ENCODE data around the gene ME2. TPM values are rescaled to one million over a fixed set of nuclear protein-coding genes. Genes with fewer than 3 reads are reported as not detected.

Gene ME2
- total and polyA plus RNA-seq, 9 of the 15 experiments (the other 6 are each of a cell fraction or from before 2014, with no cell fraction given) = 12.3 to 54.4 (median 36.2) TPM

GRCh38 chr18:50977037-50977760, 98.3 kb downstream of the ME2 start:
- H3K9ac ChIP-seq (ENCODE audit: insufficient read depth in 1 of 2, low read depth in 2 of 2, low read length in 2 of 2) = no peak overlapping the region
- BruUV-seq (replicated peaks) = no TSS peak
- in situ Hi-C loops (cut with MboI) (no loop called here), intact Hi-C loops (cut with micrococcal nuclease) (no loop called here)
- no peaks in the 10 kb centered on the region for H3K4me1 ChIP-seq (replicated peaks in 1 of 2; ENCODE audit: control insufficient read depth in 2 of 2, insufficient read depth in 2 of 2, low read length in 2 of 2)
- H3K27ac ChIP-seq (ENCODE audit: extremely low read depth, low read depth, low read length) = no peak overlapping the region
- H3K27me3 ChIP-seq (ENCODE audit: control insufficient read depth in 2 of 2, insufficient read depth in 2 of 2, low read length in 2 of 2) = no peaks in the 10 kb centered on the region
- ChIA-PET POLR2A (no interaction called here), CTCF (ENCODE audit: low intra/inter-chr PET ratio) (no interaction called here)
- no peaks in the 10 kb centered on the region for H3K79me2 ChIP-seq (ENCODE audit: control insufficient read depth, insufficient read depth, low read length)
- H3K36me3 ChIP-seq (ENCODE audit: control insufficient read depth, insufficient read depth, low read length) = peaks cover 2% of the 10 kb centered on the region; the same call in 1 of the 3 replicates
- H3K4me2 ChIP-seq (ENCODE audit: insufficient read depth, low read length) = no peak overlapping the region
- no peak overlapping the region for H2AFZ ChIP-seq (ENCODE audit: low read depth, low read length)
- H3K4me3 ChIP-seq = no peak overlapping the region
- H3K9me3 ChIP-seq (replicated peaks; ENCODE audit: control insufficient read depth, insufficient read depth, low read depth, low read length) = peaks cover 7% of the 10 kb centered on the region
- ATAC-seq = no peak
- WGBS (ENCODE audit: insufficient coverage, low coverage, missing lambda C conversion rate) = 66% methylated on average over 5 of the region's 5 CpGs
- H4K20me1 ChIP-seq (replicated peaks; ENCODE audit: control insufficient read depth, insufficient read depth, low read length) = no peaks in the 10 kb centered on the region
- no peak for DNase-seq (ENCODE audit: extremely low read depth in 1 of 4, low spot score in 3 of 4)
- FAIRE-seq = no peak
- no peaks in the 10 kb centered on the region for H3K9me1 ChIP-seq (ENCODE audit: control insufficient read depth, insufficient read depth, low read length)
- TF ChIP-seq, protein P1, sequence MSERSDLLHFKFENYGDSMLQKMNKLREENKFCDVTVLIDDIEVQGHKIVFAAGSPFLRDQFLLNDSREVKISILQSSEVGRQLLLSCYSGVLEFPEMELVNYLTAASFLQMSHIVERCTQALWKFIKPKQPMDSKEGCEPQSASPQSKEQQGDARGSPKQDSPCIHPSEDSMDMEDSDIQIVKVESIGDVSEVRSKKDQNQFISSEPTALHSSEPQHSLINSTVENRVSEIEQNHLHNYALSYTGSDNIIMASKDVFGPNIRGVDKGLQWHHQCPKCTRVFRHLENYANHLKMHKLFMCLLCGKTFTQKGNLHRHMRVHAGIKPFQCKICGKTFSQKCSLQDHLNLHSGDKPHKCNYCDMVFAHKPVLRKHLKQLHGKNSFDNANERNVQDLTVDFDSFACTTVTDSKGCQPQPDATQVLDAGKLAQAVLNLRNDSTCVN (CRISPR knock-in tag; IDR thresholded peaks at IDR 0.05) = no peak
- TF ChIP-seq NELFE (IDR thresholded peaks at IDR 0.05; ENCODE audit: insufficient read depth, insufficient read length) (no peak), PKNOX1 (IDR thresholded peaks at IDR 0.05) (no peak), TRIM28 (IDR thresholded peaks at IDR 0.05) (peak; percentile 95), KDM5B (IDR thresholded peaks at IDR 0.05; ENCODE audit: insufficient replicate concordance, low read depth, low read length) (no peak), ZNF780A (CRISPR knock-in tag; IDR thresholded peaks at IDR 0.05) (no peak), ZNF121 (CRISPR knock-in tag; conservative IDR thresholded peaks at IDR 0.05) (no peak), FOXJ3 (CRISPR knock-in tag; IDR thresholded peaks at IDR 0.05) (no peak), NCOA6 (IDR thresholded peaks at IDR 0.05) (no peak), KAT8 (IDR thresholded peaks at IDR 0.05; ENCODE audit: low read depth) (no peak), ZNF79 (CRISPR knock-in tag; IDR thresholded peaks at IDR 0.05; ENCODE audit: low read depth) (no peak), MYNN (IDR thresholded peaks at IDR 0.05) (no peak), MYNN (CRISPR knock-in tag; IDR thresholded peaks at IDR 0.05) (no peak), TEAD1 (CRISPR knock-in tag; IDR thresholded peaks at IDR 0.05) (no peak), DLX4 (CRISPR knock-in tag; IDR thresholded peaks at IDR 0.05) (no peak), CBX3 (IDR thresholded peaks at IDR 0.05; ENCODE audit: borderline replicate concordance in 1 of 2, low read length in 2 of 2) (peak in 1 of 2 experiments; percentile 62; a peak in 1 of 3 replicates), ZFP36 (IDR thresholded peaks at IDR 0.05; ENCODE audit: low read depth, low read length, partially characterized antibody) (peak; percentile 16), MYBL2 (IDR thresholded peaks at IDR 0.05; ENCODE audit: low read depth) (no peak), MYBL2 (CRISPR knock-in tag; IDR thresholded peaks at IDR 0.05; ENCODE audit: borderline replicate concordance) (no peak), KDM4B (IDR thresholded peaks at IDR 0.05; ENCODE audit: borderline replicate concordance in 2 of 2, low read depth in 1 of 2) (no peak)
- TF ChIP-seq, protein P2, sequence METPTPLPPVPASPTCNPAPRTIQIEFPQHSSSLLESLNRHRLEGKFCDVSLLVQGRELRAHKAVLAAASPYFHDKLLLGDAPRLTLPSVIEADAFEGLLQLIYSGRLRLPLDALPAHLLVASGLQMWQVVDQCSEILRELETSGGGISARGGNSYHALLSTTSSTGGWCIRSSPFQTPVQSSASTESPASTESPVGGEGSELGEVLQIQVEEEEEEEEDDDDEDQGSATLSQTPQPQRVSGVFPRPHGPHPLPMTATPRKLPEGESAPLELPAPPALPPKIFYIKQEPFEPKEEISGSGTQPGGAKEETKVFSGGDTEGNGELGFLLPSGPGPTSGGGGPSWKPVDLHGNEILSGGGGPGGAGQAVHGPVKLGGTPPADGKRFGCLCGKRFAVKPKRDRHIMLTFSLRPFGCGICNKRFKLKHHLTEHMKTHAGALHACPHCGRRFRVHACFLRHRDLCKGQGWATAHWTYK (CRISPR knock-in tag; IDR thresholded peaks at IDR 0.05) = no peak

Measured in K562 (cell line).